Astrocyte (in vitro differentiated cells and primary cell): ENCODE measurements around the gene SEC11C. TPM values are rescaled to one million over a fixed set of nuclear protein-coding genes. Genes with fewer than 3 reads are reported as not detected.
"Not testable (repeated sequence)": the region's sequence is repeated elsewhere in the genome, so short reads cannot be mapped to it uniquely, and the experiment has no call there.

Experiments used
- DNase-seq: peaks from one replicate; pipeline ENCODE4 v3.0.0-alpha.2; 2010; ENCODE audit warnings: low read depth
- FAIRE-seq: peaks from 2 replicates; lab custom pipeline; 2011; peaks lifted over from hg19 to GRCh38; lab: Jason Lieb, UNC
- H2AFZ ChIP-seq: 2 replicates; pipeline ENCODE4 v1.6.0; 2012; ENCODE audit warnings: low read depth, low read length, inconsistent platforms
- H3K27ac ChIP-seq: 2 replicates; pipeline ENCODE4 v1.5.1; 2011; ENCODE audit warnings: low read depth, low read length, inconsistent platforms
- H3K27me3 ChIP-seq: 2 replicates; pipeline ENCODE4 v1.6.0; 2011; ENCODE audit warnings: low read length, inconsistent platforms; ENCODE audit not compliant: insufficient read depth
- H3K36me3 ChIP-seq: 2 replicates; pipeline ENCODE4 v1.5.1; 2011; ENCODE audit warnings: low read length, inconsistent platforms; ENCODE audit not compliant: insufficient read depth
- H3K4me1 ChIP-seq: 2 replicates; pipeline ENCODE4 v1.5.1; 2011; ENCODE audit warnings: low read length, inconsistent platforms; ENCODE audit not compliant: insufficient read depth
- H3K4me2 ChIP-seq: 2 replicates; pipeline ENCODE4 v1.6.0; 2012; ENCODE audit warnings: low read length, inconsistent platforms
- H3K4me3 ChIP-seq: 2 replicates; pipeline ENCODE4 v1.5.1; 2011; ENCODE audit warnings: low read depth, mild to moderate bottlenecking, low read length, inconsistent platforms; ENCODE audit not compliant: insufficient read depth
- H3K79me2 ChIP-seq: 2 replicates; pipeline ENCODE4 v1.6.0; 2012; ENCODE audit warnings: mild to moderate bottlenecking, low read length, inconsistent platforms; ENCODE audit not compliant: insufficient read depth
- H3K9ac ChIP-seq: 2 replicates; pipeline ENCODE4 v1.6.0; 2012; ENCODE audit warnings: mild to moderate bottlenecking, low read length, inconsistent platforms
- H3K9me3 ChIP-seq: 2 replicates; pipeline ENCODE4 v1.5.1; 2012; ENCODE audit warnings: low read depth, mild to moderate bottlenecking, low read length, inconsistent platforms; ENCODE audit not compliant: insufficient read depth
- H4K20me1 ChIP-seq: 2 replicates; pipeline ENCODE4 v1.6.0; 2012; ENCODE audit warnings: low read length, inconsistent platforms; ENCODE audit not compliant: insufficient read depth
- H3K27ac Mint-ChIP-seq: one replicate; pipeline ENCODE4 v1.8.0; 2021; ENCODE audit warnings: mild to moderate bottlenecking, mixed read lengths; ENCODE audit not compliant: unreplicated experiment
- H3K27me3 Mint-ChIP-seq: one replicate; pipeline ENCODE4 v1.8.0; 2021; ENCODE audit warnings: low read depth, mixed read lengths; ENCODE audit not compliant: unreplicated experiment
- H3K36me3 Mint-ChIP-seq: one replicate; pipeline ENCODE4 v1.8.0; 2021; ENCODE audit warnings: low read depth, mixed read lengths; ENCODE audit not compliant: unreplicated experiment
- H3K4me1 Mint-ChIP-seq: one replicate; pipeline ENCODE4 v1.8.0; 2021; ENCODE audit warnings: low read depth, mixed read lengths; ENCODE audit not compliant: unreplicated experiment
- H3K4me3 Mint-ChIP-seq: one replicate; pipeline ENCODE4 v1.8.0; 2021; ENCODE audit warnings: mild to moderate bottlenecking, moderate library complexity, mixed read lengths; ENCODE audit not compliant: unreplicated experiment
- H3K9me3 Mint-ChIP-seq: one replicate; pipeline ENCODE4 v1.8.0; 2021; ENCODE audit warnings: mild to moderate bottlenecking, mixed read lengths; ENCODE audit not compliant: unreplicated experiment
- EZH2 ChIP-seq: IDR thresholded peaks from 2 replicates; pipeline ENCODE4 v1.6.1; 2012; ENCODE audit warnings: mild to moderate bottlenecking, low read length, inconsistent platforms; ENCODE audit not compliant: insufficient read depth
- total RNA-seq: library from RNA; stranded (reverse); gene quantifications from 2 replicates; pipeline ENCODE4 v1.2.1, GENCODE V29; 2021
- TF ChIP-seq, protein P1 (sequence below): IDR thresholded peaks from 2 replicates; pipeline ENCODE4 v1.5.1; 2011; ENCODE audit warnings: low read depth, mild to moderate bottlenecking, inconsistent platforms, low read length, moderate library complexity; ENCODE audit not compliant: insufficient read depth

SEC11C gene
- total RNA-seq, 1 donor from 2014 or later = 38.0 TPM

DNA sequence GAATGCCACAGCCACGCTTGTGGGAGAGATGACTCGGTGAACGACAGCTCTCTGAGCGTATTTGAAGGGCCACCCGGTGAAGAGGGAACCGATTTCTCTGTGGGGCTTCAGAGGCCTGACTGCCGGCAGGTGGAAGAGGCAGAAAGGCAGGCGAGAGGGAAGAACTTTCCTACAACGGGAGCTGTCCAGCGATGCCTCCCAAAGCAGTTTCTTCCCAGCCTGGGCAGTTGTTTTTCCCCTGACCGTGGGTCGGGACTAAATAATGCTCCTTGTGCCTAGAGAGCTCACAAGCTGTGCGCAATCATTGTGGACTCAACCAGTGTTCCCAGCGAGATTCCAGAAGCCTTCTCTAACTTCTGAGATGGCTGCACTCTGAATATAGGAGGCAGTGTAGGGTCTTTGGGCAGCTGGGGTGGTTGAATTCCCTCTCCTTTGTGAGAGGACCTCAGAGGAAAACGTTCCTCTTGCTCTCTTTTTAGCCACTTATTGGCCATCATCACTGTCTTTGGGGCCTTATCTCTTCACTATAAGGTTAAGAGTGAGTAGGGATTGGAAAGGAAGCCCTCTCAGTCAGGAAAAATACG lies 710 bp downstream of the SEC11C start:
- TF ChIP-seq, protein P1, sequence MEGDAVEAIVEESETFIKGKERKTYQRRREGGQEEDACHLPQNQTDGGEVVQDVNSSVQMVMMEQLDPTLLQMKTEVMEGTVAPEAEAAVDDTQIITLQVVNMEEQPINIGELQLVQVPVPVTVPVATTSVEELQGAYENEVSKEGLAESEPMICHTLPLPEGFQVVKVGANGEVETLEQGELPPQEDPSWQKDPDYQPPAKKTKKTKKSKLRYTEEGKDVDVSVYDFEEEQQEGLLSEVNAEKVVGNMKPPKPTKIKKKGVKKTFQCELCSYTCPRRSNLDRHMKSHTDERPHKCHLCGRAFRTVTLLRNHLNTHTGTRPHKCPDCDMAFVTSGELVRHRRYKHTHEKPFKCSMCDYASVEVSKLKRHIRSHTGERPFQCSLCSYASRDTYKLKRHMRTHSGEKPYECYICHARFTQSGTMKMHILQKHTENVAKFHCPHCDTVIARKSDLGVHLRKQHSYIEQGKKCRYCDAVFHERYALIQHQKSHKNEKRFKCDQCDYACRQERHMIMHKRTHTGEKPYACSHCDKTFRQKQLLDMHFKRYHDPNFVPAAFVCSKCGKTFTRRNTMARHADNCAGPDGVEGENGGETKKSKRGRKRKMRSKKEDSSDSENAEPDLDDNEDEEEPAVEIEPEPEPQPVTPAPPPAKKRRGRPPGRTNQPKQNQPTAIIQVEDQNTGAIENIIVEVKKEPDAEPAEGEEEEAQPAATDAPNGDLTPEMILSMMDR = no peak
- no peak for TF ChIP-seq EZH2
- no peak for FAIRE-seq
- Histone ChIP-seq H3K79me2 (peaks cover 18% of the 10 kb centered on the region), H3K9me3 (no peaks in the 10 kb centered on the region), H3K9ac (peak overlapping the region; percentile 88), H3K36me3 (no peaks in the 10 kb centered on the region), H2AFZ (peak overlapping the region; percentile 96), H3K27ac (no peak overlapping the region), H4K20me1 (peaks cover 35% of the 10 kb centered on the region), H3K27me3 (peaks cover 10% of the 10 kb centered on the region), H3K4me3 (peak overlapping the region; percentile 85), H3K4me1 (peaks cover 7% of the 10 kb centered on the region), H3K4me2 (peak overlapping the region; percentile 97)
- Mint-ChIP-seq H3K4me1 (peaks cover 4% of the 10 kb centered on the region), H3K36me3 (no peaks in the 10 kb centered on the region), H3K9me3 (no peaks in the 10 kb centered on the region), H3K4me3 (peak overlapping the region; percentile 92), H3K27ac (peak overlapping the region; percentile 53), H3K27me3 (peaks cover 1% of the 10 kb centered on the region)
- DNase-seq = peak; percentile 46

DNA sequence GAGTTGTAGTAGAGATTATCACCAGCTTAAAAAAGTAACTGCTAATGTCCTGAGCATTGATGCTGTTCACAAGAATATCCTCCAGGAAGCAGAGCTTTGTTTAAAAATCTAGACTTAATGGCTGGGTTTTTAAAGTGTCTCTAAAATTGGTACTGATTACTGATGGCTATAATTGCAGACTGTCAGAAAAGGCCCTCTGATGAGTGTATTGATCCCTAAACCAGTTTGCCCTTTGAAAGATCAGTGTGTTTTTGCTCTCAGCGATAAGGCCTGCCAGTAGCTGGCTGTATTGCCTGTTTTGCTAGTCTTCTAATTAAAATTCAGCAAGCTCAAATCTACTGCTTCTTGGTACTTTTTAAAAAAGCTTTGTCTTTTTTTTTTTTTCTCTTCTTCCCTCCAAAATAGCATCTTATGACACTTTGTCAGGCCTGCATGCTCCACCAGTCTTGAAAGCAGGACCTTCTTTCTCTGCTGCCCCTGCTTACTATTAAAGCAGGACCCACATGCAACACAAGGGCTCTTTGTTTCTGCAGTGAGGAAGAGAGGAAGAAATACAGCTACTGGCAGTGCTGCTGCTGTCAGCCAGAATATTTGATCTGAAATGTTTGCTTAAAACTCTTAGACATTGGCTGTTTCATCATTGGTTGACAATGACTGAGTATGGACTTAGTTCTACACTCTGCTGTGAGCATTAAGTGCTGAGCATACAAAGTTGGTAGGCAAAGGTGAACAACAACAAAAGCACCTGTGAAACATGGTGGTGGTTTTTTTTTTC lies 1.8 kb downstream of the SEC11C start:
- peaks cover 4% of the 10 kb centered on the region for H3K4me1 Mint-ChIP-seq
- Histone ChIP-seq H3K27me3 (no peaks in the 10 kb centered on the region), H3K9ac (no peak overlapping the region), H4K20me1 (peaks cover 41% of the 10 kb centered on the region), H2AFZ (no peak overlapping the region), H3K79me2 (peaks cover 27% of the 10 kb centered on the region), H3K4me2 (no peak overlapping the region), H3K36me3 (no peaks in the 10 kb centered on the region), H3K27ac (no peak overlapping the region), H3K4me3 (no peak overlapping the region), H3K4me1 (peaks cover 7% of the 10 kb centered on the region), H3K9me3 (no peaks in the 10 kb centered on the region)
- no peaks in the 10 kb centered on the region for H3K9me3 Mint-ChIP-seq
- no peaks in the 10 kb centered on the region for H3K36me3 Mint-ChIP-seq
- no peak overlapping the region for H3K4me3 Mint-ChIP-seq
- TF ChIP-seq EZH2 = no peak
- TF ChIP-seq, protein P1 = no peak
- no peak for DNase-seq
- no peak overlapping the region for H3K27ac Mint-ChIP-seq
- no peak for FAIRE-seq
- no peaks in the 10 kb centered on the region for H3K27me3 Mint-ChIP-seq

DNA sequence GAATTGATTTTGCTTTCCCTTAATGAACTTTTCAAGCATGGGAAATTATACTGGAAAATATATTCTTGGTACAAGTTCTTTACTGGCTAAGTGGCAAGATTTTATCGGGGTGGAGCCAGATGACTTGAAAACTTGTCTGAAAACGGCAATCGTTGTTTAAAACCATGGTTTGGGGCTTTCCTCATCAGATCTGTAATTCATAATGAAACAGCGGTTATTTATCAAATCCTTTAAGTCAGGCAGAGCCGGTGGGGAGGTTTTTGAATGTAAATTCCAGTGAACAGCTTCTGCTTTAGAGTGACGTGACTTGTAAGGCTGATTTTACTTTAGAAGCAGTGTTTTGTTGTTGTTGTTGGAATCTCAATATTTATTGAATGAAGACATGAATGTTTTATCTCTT lies 2.6 kb downstream of the SEC11C start:
- no peak overlapping the region for H3K27ac ChIP-seq
- peaks cover 42% of the 10 kb centered on the region for H4K20me1 ChIP-seq
- Mint-ChIP-seq H3K27ac (no peak overlapping the region), H3K27me3 (no peaks in the 10 kb centered on the region), H3K36me3 (no peaks in the 10 kb centered on the region), H3K4me1 (peaks cover 4% of the 10 kb centered on the region), H3K9me3 (no peaks in the 10 kb centered on the region), H3K4me3 (no peak overlapping the region)
- no peak overlapping the region for H2AFZ ChIP-seq
- H3K9me3 ChIP-seq = no peaks in the 10 kb centered on the region
- no peaks in the 10 kb centered on the region for H3K36me3 ChIP-seq
- peaks cover 7% of the 10 kb centered on the region for H3K4me1 ChIP-seq
- H3K4me2 ChIP-seq = no peak overlapping the region
- no peak overlapping the region for H3K9ac ChIP-seq
- DNase-seq = no peak
- H3K27me3 ChIP-seq = no peaks in the 10 kb centered on the region
- peaks cover 28% of the 10 kb centered on the region for H3K79me2 ChIP-seq
- H3K4me3 ChIP-seq = no peak overlapping the region
- TF ChIP-seq, protein P1 = no peak
- TF ChIP-seq EZH2 = no peak
- FAIRE-seq = no peak

GRCh38 chr18:59142800-59143416 lies 3.2 kb downstream of the SEC11C start:
- H3K4me1 Mint-ChIP-seq, H3K27me3 Mint-ChIP-seq, H3K4me1 ChIP-seq, H3K27ac ChIP-seq, DNase-seq, H3K36me3 ChIP-seq, H3K4me3 ChIP-seq, H3K9me3 Mint-ChIP-seq, H3K4me2 ChIP-seq, H3K9me3 ChIP-seq, H3K27me3 ChIP-seq, H3K36me3 Mint-ChIP-seq, H2AFZ ChIP-seq, FAIRE-seq, H3K4me3 Mint-ChIP-seq, H3K27ac Mint-ChIP-seq, H3K9ac ChIP-seq: not testable (repeated sequence)
- Histone ChIP-seq H3K79me2 (peaks cover 28% of the 10 kb centered on the region), H4K20me1 (peaks cover 45% of the 10 kb centered on the region)
